ENCODE results near the gene CCDC12.
"Not testable (repeated sequence)": the region's sequence is repeated elsewhere in the genome, so short reads cannot be mapped to it uniquely, and the experiment has no call there.

CCDC12 gene

GRCh38 chr3:46923559-46924350 is 52.8 kb downstream of the CCDC12 start:
- no peak for DNase-seq (ENCODE audit: low read depth, low spot score)

- DNase-seq (ENCODE audit: low read depth, low spot score) = no peak
Measured at GRCh38 chr3:46922871-46923558, 53.5 kb downstream of the CCDC12 start.

GRCh38 chr3:46922426-46922825 is 54.1 kb downstream of the CCDC12 start:
- no peak for DNase-seq (ENCODE audit: low read depth, low spot score)

- DNase-seq (ENCODE audit: low read depth, low spot score) = no peak
Measured at GRCh38 chr3:46921871-46922271, 54.7 kb downstream of the CCDC12 start.

GRCh38 chr3:46921041-46921440 is 55.5 kb downstream of the CCDC12 start:
- DNase-seq (ENCODE audit: low read depth, low spot score) = no peak

- no peak for DNase-seq (ENCODE audit: low read depth, low spot score)
Measured at GRCh38 chr3:46918634-46919033, 57.9 kb downstream of the CCDC12 start.

- DNase-seq (ENCODE audit: low read depth, low spot score) = no peak
Measured at GRCh38 chr3:46918202-46918601, 58.3 kb downstream of the CCDC12 start.

- DNase-seq (ENCODE audit: low read depth, low spot score) = no peak
Measured at GRCh38 chr3:46917257-46917656, 59.3 kb downstream of the CCDC12 start.

- no peak for DNase-seq (ENCODE audit: low read depth, low spot score)
Measured at GRCh38 chr3:46916799-46917198, 59.7 kb downstream of the CCDC12 start.

- DNase-seq (ENCODE audit: low read depth, low spot score) = no peak
Measured at GRCh38 chr3:46916278-46916677, 60.3 kb downstream of the CCDC12 start.

- no peak for DNase-seq (ENCODE audit: low read depth, low spot score)
Measured at GRCh38 chr3:46915297-46915822, 61.2 kb downstream of the CCDC12 start.

- no peak for DNase-seq (ENCODE audit: low read depth, low spot score)
Measured at GRCh38 chr3:46914849-46915248, 61.7 kb downstream of the CCDC12 start.

GRCh38 chr3:46913644-46914043 is 62.9 kb downstream of the CCDC12 start:
- no peak for DNase-seq (ENCODE audit: low read depth, low spot score)

- no peak for DNase-seq (ENCODE audit: low read depth, low spot score)
Measured at GRCh38 chr3:46912986-46913385, 63.6 kb downstream of the CCDC12 start.

- not testable (repeated sequence) for DNase-seq (ENCODE audit: low read depth, low spot score)
Measured at GRCh38 chr3:46910914-46911313, 65.6 kb downstream of the CCDC12 start.

- DNase-seq (ENCODE audit: low read depth, low spot score) = no peak
Measured at GRCh38 chr3:46910166-46910760, 66.3 kb downstream of the CCDC12 start.

GRCh38 chr3:46909535-46910161 is 66.9 kb downstream of the CCDC12 start:
- DNase-seq (ENCODE audit: low read depth, low spot score) = no peak

GRCh38 chr3:46908986-46909534 is 67.5 kb downstream of the CCDC12 start:
- DNase-seq (ENCODE audit: low read depth, low spot score) = no peak

- DNase-seq (ENCODE audit: low read depth, low spot score) = no peak
Measured at GRCh38 chr3:46908294-46908985, 68.1 kb downstream of the CCDC12 start.

GRCh38 chr3:46907960-46908293 is 68.6 kb downstream of the CCDC12 start:
- DNase-seq (ENCODE audit: low read depth, low spot score) = no peak

GRCh38 chr3:46907271-46907670 is 69.3 kb downstream of the CCDC12 start:
- no peak for DNase-seq (ENCODE audit: low read depth, low spot score)

Data from brain pericyte (primary cell).